Tibial nerve (tissue), 3 donors: ENCODE measurements around the gene TJP2.

Experiments
- POLR2A ChIP-seq, 2 donors: fragments of 450-650 bp; IDR thresholded peaks; one replicate each; pipeline ENCODE4 v1.6.1; 2017; ENCODE audit warnings: antibody characterized with exemption in 2 of 2, mild to moderate bottlenecking in 2 of 2, moderate library complexity in 2 of 2
- TF ChIP-seq, protein P1 (sequence below), 5 experiments: fragments of 200-600 bp in 3 of 5; fragments of 450-650 bp in 2 of 5; sonication (generic) in 3 of 5; IDR thresholded peaks; one replicate each; pipeline ENCODE4 v1.5.1; 2016 to 2019; ENCODE audit warnings: antibody characterized with exemption in 5 of 5, mild to moderate bottlenecking in 3 of 5, moderate library complexity in 2 of 5

DNA sequence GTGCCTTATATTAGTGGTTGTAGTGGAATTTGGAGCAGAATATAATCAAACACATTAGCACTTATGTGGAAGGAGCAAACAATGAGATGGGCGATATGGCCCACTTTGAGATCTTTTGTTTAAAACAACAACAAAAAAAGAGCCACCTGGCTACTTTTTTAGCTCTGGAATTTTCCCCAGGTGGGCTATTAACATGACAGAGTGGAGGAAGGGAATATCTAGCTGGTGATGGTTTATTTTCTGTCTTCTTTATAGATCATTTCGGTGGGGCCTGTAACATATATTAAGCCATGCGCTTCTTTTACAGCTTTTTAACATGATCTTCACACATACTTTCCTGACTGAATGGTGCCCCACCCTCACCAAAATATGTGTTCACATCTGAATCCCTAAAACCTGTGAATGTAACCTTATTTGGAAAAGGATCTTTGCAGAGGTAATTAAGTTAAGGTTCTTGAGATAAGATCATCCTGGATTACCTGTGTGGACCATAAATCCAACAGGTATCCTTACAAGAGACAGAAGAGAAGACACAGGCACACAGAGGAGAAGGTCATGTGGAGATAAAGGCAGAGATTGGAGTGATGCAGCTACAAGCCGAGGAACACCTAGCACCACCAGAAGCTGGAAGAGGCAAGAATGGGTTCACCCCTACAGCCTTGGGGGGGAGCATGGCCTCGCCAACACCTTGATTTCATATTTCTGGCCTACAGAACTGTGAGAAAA lies 134.3 kb downstream of the TJP2 start:
- TF ChIP-seq, protein P1, sequence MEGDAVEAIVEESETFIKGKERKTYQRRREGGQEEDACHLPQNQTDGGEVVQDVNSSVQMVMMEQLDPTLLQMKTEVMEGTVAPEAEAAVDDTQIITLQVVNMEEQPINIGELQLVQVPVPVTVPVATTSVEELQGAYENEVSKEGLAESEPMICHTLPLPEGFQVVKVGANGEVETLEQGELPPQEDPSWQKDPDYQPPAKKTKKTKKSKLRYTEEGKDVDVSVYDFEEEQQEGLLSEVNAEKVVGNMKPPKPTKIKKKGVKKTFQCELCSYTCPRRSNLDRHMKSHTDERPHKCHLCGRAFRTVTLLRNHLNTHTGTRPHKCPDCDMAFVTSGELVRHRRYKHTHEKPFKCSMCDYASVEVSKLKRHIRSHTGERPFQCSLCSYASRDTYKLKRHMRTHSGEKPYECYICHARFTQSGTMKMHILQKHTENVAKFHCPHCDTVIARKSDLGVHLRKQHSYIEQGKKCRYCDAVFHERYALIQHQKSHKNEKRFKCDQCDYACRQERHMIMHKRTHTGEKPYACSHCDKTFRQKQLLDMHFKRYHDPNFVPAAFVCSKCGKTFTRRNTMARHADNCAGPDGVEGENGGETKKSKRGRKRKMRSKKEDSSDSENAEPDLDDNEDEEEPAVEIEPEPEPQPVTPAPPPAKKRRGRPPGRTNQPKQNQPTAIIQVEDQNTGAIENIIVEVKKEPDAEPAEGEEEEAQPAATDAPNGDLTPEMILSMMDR (IDR thresholded peaks at IDR 0.05), result no peak
- no peak for TF ChIP-seq POLR2A (IDR thresholded peaks at IDR 0.05)
